ENCODE data around the gene GTF3C2. TPM values are rescaled to one million over a fixed set of nuclear protein-coding genes. Genes with fewer than 3 reads are reported as not detected.

The GTF3C2 gene
- total and polyA plus RNA-seq, 9 of the 15 experiments (the other 6 are each of a cell fraction or from before 2014, with no cell fraction given): 35.5 to 96.8 (median 53.0) TPM

GRCh38 chr2:27379836-27380625, 23.5 kb upstream of the GTF3C2 start (continued):
- TF ChIP-seq TFE3 (CRISPR knock-in tag; IDR thresholded peaks at IDR 0.05) (no peak), NCOR1 (IDR thresholded peaks at IDR 0.05) (peak; percentile 34; the same call in 1 of the 2 replicates), KAT8 (IDR thresholded peaks at IDR 0.05; ENCODE audit: low read depth) (no peak), MCM7 (IDR thresholded peaks at IDR 0.05) (no peak), RBM17 (IDR thresholded peaks at IDR 0.05; ENCODE audit: borderline replicate concordance, low read depth, low read length) (no peak), U2AF2 (optimal IDR thresholded peaks at IDR 0.05; ENCODE audit: low read depth, low read length) (no peak), BCLAF1 (IDR thresholded peaks at IDR 0.05; ENCODE audit: borderline replicate concordance in 1 of 2, control insufficient read depth in 1 of 2, low read depth in 2 of 2, low read length in 1 of 2) (no peak), PCBP1 (IDR thresholded peaks at IDR 0.05; ENCODE audit: low read depth, low read length, poor library complexity, severe bottlenecking) (no peak), SP2 (IDR thresholded peaks at IDR 0.05; ENCODE audit: extremely low read depth, low read depth, low read length, poor library complexity, severe bottlenecking) (no peak), OTX1 (CRISPR knock-in tag; IDR thresholded peaks at IDR 0.05) (peak; percentile 26; the same call in 1 of the 2 replicates), ZNF197 (CRISPR knock-in tag; IDR thresholded peaks at IDR 0.05; ENCODE audit: low read depth) (no peak), ZBTB49 (CRISPR knock-in tag; IDR thresholded peaks at IDR 0.05; ENCODE audit: borderline replicate concordance) (0 out of 2 replicates have a peak, but pooled peaks have one; percentile 38), DDX20 (tag; IDR thresholded peaks at IDR 0.05; ENCODE audit: low read depth) (no peak), GTF2B (IDR thresholded peaks at IDR 0.05; ENCODE audit: extremely low read depth, insufficient read length) (no peak), PRMT5 (CRISPR knock-in tag; IDR thresholded peaks at IDR 0.05) (no peak), ZNF449 (CRISPR knock-in tag; IDR thresholded peaks at IDR 0.05) (no peak), GABPB1 (CRISPR knock-in tag; IDR thresholded peaks at IDR 0.05) (0 out of 2 replicates have a peak, but pooled peaks have one; percentile 39)
